Keratinocyte (primary cell): ENCODE measurements around the gene RALGPS1.

Source experiments
- CTCF ChIP-seq, 3 experiments: IDR thresholded peaks in 1 of 3; conservative IDR thresholded peaks in 1 of 3; optimal IDR thresholded peaks in 1 of 3; 2 replicates in 2 of 3; 3 replicates in 1 of 3; pipeline versions ENCODE3 to v1.5.1; 2011; ENCODE audit warnings: low read length in 3 of 3, mild to moderate bottlenecking in 3 of 3, moderate library complexity in 2 of 3, control low read depth in 1 of 3, inconsistent platforms in 1 of 3; ENCODE audit not compliant: insufficient read depth in 2 of 3; ENCODE audit errors: extremely low read depth in 1 of 3
- EZH2 ChIP-seq: IDR thresholded peaks from one replicate; pipeline ENCODE4 v1.6.1; 2012; ENCODE audit warnings: inconsistent platforms, mild to moderate bottlenecking, low read length, moderate library complexity

- no peak for TF ChIP-seq CTCF (optimal IDR thresholded peaks at IDR 0.05 in 1 of 3, IDR thresholded peaks at IDR 0.05 in 1 of 3, conservative IDR thresholded peaks at IDR 0.05 in 1 of 3; ENCODE audit: extremely low read depth in 1 of 3, insufficient read depth in 2 of 3, low read length in 3 of 3)
- TF ChIP-seq EZH2 = no peak
Measured at GRCh38 chr9:127167560-127168326, 253.2 kb downstream of the RALGPS1 start.
